DMS114 treated with DMSO at 0.1 percent for 48 hours (cell line): Measurements from ENCODE around the gene CHCHD3.

Source experiments
- DNase-seq: peaks from one replicate; lab custom pipeline; 2025; ENCODE audit not compliant: unreplicated experiment; lab: John Stamatoyannopoulos, UW

CHCHD3 gene

DNA sequence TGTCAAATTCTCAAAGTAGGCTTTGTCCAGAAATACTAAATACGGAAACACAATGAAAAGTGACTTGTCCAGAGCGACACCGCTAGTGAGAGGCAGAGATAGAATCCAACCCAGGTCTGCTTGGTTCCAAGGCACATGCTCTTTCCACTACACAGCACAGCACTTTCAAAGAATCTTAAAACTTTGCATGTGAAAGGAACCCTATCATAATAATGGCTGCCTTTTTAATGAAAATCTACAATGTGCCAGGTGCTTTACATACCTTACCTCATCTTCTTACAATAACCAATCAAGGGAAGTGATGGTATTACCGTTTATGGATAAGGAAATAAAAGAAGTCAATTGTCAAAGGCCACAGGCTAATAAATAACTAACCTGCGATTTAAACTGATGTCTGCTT lies 2.6 kb downstream of the CHCHD3 start:
- DNase-seq: no peak

DNA sequence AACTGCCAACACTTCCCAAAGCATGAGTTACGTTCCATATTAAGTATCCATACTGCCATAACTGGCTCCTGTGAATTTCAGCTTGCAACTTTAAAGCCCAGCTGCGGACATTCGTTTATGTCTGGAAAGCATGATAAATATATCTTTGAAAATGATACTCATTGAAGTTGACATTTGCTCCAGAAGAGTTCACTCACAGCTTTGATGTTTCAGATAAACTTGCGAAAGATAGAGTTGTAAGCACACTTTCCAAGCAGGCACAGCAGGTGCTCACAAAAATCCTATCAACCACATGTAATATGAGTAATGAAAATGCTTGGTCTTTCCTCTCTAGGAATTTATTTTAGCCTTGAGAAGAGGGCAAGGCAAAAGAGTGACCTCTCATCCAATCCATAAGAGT lies 4.5 kb downstream of the CHCHD3 start:
- DNase-seq: no peak

DNA sequence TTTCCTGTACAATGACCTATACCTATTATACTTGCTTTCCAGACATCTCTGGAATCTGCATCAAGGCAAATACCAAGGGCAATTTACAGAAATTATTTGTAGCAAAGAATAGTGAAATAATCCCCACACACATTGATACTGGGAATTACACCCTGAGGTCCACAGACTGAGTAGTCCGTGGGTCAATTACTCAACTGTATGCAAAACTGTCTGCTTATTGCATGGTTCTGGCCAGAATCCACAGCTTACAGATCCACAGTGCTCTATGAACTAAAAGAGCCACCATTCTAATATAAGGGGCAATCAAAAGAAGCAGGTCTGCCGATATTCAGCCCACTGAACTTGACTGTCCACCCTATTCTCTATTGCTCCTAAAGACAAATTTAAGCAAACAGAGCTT lies 5.7 kb downstream of the CHCHD3 start:
- DNase-seq: no peak

DNA sequence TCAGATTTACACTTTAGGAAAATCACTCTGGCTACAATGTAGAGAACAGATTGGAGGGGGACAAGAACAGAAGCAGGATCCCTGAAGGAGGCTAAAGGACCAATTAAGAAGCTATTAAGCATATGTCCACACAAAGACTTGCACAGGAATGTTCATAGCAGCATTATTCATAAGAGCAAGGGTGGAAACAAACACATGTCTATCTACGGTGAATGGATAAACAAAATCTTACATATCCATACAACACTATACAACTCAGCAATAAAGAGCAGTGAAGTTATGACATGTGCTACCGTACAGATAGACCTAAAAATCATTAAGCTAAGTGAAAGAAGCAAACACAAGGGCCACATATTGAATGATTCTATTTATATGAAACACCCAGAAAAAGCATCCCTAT lies 10.4 kb downstream of the CHCHD3 start:
- DNase-seq: no peak

DNA sequence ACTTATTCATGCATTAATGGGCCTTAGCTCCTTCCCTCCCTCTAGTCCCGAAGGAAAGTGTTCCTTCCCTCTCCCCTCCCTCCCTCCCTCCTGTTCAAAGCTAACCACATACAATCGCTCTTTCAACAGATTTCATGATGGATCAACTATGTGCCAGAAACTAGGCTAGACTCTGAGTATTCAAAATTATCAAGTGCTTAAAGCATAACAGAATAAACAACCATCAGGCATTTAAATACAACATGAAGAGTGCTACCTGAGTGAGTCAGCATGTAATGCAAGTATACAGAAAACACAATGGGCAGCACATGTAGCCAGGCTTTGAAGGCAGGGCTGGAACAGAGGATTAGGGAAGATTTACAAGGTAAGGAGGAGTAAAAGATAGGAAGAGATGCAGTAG lies 11.3 kb downstream of the CHCHD3 start:
- DNase-seq: no peak

GRCh38 chr7:133065301-133065700 lies 16.6 kb downstream of the CHCHD3 start:
- DNase-seq: no peak

DNA sequence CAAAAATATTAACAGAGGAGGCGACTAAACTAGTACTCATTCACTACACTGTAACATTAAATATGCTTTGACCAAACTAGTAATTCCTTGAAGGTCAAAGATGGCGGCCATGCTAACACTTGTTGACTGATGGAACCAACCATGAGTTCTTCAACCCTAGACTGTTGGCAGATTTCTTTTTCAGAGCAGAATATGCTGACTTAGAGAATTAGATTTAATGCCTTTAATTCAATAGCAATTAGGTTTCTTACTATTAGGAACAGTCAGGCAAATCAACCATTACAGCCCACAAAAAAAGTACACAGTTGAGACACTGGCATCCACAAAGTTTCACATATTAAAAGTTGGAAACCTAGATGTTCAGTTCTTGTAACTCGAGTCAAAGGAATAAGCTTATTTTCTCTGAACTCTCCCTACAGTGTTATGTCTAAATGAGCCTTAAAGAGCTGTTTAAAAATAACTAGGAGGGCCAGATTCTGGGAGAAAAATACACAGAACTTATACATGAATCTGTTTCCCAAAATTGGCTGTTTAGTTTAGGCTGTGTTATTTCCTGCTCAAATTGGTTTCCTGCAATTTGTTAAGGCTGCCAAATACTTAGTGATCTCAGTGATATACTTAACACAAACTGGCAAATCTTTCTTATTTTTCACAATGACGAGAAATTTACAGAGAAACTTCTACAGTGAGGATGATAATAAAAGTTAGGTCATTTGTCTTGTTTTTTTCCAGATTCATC lies 17.6 kb downstream of the CHCHD3 start:
- no peak for DNase-seq

DNA sequence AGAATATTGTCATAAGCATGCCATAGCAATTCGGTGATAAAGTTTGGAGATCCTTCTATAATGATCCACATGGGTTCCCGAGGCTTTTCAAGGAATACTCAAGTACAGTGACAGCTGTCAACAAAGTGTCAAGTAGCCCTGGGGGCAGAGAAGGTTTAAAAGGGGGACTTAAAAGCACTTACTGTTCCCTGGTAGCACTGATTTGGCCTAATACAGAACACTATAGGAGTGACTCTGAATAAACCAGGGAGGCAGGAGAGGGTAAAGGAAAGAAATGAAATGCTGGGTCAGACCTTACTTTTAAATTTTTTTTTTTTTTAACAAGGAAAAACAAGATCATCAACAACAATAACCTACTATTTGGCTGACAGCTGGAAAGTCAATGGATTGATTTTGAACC lies 20.1 kb downstream of the CHCHD3 start:
- DNase-seq: no peak

- no peak for DNase-seq
Measured at GRCh38 chr7:133061357-133061756, 20.5 kb downstream of the CHCHD3 start.

- no peak for DNase-seq
Measured at GRCh38 chr7:133060004-133060403, 21.9 kb downstream of the CHCHD3 start.

GRCh38 chr7:133059263-133059662 lies 22.6 kb downstream of the CHCHD3 start:
- DNase-seq: no peak

DNA sequence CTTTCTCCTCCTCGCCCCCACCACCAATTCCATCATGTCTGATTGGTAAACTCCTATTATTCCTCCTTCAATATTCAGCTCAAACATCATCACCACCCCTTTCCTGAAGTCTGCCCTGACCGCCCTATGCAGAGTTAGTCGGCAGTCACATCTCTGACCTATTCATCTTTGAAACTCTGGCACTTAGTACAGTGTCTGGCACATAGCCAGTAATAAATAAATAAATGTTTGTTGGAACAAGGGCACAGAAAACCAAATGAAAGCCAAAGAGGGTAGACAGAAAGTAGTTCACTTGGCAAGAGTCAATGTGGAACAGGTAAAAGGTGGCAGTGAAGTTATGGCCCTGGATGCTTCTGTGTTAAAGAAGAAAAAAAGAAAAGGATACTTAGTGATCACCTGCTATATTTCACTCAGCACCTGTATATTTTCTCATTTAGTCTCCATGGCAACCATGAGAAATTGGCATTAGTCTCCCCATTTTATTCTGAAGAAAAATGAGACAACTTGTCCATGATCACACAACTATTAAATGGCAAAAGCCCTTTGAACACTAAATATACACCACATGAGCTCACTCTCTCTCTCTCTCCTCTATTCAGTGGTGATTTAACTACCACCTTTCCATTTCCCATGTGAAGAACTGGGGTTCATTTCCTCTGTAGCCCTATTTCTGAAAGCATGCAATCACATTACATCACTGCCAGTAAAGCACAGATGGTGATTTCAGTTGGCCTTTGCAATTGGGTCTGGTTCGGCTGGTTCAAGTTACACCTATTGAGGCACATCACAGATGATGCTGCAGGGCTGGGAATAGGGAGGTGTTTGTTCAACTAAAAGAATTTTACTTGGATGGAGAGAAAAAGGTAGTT lies 25.3 kb downstream of the CHCHD3 start:
- DNase-seq: no peak

DNA sequence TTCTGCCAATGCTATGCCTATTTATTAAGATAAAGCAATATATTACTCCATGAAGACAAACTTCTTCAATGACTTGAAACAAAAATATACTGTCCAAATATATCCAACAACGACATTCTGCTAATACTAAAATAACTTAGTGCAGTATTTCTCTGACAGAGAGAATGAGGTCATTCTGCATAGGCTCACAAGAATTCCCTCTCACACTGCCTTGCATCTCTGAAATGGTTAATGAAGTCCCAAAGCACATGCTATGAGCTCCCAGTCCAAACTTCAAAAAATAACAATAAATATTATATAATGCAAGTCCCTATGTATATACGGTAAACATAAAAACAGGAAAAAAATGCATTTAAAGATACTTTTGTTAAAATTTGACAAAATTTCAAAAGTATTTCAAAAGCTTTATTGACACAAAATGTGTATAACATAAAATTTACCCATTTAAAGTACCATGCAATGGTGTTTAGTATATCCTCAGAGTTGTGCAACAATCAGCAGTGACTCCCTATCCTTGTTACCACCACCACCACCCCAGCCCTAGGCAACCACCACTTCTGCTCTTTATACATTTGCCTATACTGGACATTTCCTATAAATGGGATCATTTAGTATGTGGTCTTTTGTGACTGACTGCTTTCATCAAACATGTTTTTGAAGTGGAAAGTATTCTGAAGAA lies 27.6 kb downstream of the CHCHD3 start:
- DNase-seq: no peak

DNA sequence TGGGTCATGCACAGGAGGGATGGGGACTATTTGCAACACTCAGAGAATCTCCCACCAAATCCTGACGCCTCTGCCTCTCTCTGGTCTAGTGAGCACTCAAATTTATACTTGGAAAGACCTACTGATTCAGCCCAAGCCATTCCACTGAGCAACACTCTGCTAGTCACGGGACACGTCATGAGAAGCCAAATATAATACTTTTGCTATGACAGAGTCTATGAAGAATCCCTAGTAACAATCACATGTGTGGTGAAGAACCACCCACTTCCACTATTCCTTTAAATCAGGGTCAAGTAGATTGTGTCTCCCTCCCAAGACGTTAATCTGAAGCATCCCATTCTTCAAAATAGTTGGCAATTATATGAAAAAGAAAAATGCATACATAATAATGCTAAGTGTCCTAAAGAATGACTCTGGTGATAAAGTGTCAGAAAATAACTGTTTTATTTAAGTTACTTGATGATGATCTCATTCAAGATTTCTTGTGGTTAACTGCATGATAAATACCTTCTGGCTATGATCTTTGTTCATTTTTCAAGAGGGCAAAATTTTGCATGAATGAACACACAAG lies 28.5 kb downstream of the CHCHD3 start:
- DNase-seq: no peak

GRCh38 chr7:133052826-133053225 lies 29.1 kb downstream of the CHCHD3 start:
- no peak for DNase-seq

DNA sequence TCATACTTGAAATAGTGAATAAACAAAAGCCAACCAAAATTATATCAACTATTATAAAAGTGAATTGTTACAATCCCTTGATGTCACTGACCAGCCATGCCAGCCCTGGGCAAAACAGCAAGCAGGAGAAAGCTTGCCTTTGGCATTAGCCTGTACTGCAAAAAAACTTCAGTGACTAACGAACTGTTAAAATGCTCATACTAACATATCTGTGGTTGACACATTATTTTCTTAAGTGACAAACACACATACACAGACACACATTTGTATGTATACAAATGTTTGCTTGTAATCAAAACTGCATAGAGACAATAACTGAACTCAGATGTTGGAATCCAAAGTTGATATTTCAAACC lies 29.5 kb downstream of the CHCHD3 start:
- no peak for DNase-seq

DNA sequence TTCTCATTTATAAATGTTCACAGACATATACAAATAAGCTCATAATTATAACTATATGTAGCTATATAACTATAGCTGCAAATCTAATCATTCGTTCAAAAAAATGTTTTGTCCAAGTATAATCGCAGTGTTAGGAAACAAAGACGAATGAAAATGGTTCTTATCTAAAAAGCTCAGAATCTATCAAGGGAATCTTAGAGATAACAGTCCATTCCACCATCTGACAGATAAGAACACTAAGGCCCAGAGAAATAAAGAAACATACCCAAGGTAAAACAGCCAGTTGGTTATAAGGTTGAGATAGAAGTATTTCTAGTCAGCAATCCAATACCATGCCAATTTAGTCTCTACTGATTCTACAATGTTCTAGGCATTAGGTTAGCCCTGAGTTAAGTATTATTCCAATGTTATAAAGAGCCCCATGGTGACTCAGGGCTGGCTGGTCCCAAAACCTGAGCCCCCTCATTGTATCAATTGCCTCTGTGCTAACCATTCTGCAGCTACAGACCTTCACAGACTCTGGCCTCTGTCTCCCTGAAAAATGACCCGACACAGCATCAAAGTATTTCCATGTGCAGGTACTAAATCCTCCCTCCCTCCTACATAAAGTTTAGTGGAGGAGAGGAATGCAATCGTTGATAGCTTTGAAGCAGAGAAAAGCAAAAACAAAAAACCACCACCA lies 30.0 kb downstream of the CHCHD3 start:
- no peak for DNase-seq

DNA sequence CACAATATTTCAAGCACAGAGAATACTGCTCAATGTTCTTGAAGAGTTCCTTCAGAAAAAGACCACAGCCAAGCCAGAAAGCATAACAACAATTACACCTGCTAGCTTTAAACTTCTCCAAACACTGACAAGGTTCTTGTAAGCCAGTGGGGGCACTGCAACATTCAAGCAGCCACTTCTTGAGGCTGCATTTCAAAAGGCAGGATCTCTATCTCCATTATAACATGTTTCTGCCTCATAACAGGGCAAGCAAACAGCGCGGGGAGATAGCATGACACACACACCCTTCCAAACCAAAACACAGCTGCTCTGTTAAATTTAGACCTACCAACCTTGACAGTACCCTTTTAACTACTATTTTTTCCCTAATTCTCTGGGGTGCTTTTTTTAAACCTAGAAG lies 30.8 kb downstream of the CHCHD3 start:
- DNase-seq: no peak

GRCh38 chr7:133050200-133050995 lies 31.5 kb downstream of the CHCHD3 start:
- no peak for DNase-seq

- DNase-seq: no peak
Measured at GRCh38 chr7:133048589-133048988, 33.3 kb downstream of the CHCHD3 start.
